GM21390 (cell line): ENCODE data around the gene IPMK.
"Not testable (repeated sequence)": the region's sequence is repeated elsewhere in the genome, so short reads cannot be mapped to it uniquely, and the experiment has no call there.

Source experiments
- ATAC-seq: cut with Tn5 transposase; IDR thresholded peaks from one replicate; pipeline ENCODE4 v1.9.1; 2021; ENCODE audit not compliant: unreplicated experiment

The IPMK gene

GRCh38 chr10:58157076-58157766, 110.5 kb downstream of the IPMK start:
- ATAC-seq: no peak

- ATAC-seq: not testable (repeated sequence)
Measured at GRCh38 chr10:58155941-58156340, 111.8 kb downstream of the IPMK start.

GRCh38 chr10:58153751-58154150, 113.9 kb downstream of the IPMK start:
- no peak for ATAC-seq

GRCh38 chr10:58152673-58153263, 114.9 kb downstream of the IPMK start:
- no peak for ATAC-seq

GRCh38 chr10:58150290-58150689, 117.4 kb downstream of the IPMK start:
- no peak for ATAC-seq

- ATAC-seq: no peak
Measured at GRCh38 chr10:58143944-58144343, 123.8 kb downstream of the IPMK start.
